NCI-H748 (cell line): ENCODE results near the gene GNA14.
"Not testable (repeated sequence)": the region's sequence is repeated elsewhere in the genome, so short reads cannot be mapped to it uniquely, and the experiment has no call there.

Experiments
- DNase-seq: peaks from one replicate; lab custom pipeline; 2025; ENCODE audit not compliant: unreplicated experiment; lab: John Stamatoyannopoulos, UW

The GNA14 gene

GRCh38 chr9:77455312-77455927 is 192.7 kb downstream of the GNA14 start:
- peak; percentile 52 for DNase-seq

GRCh38 chr9:77454663-77455062 is 193.5 kb downstream of the GNA14 start:
- DNase-seq: no peak

GRCh38 chr9:77453825-77454647 is 194.1 kb downstream of the GNA14 start:
- no peak for DNase-seq

GRCh38 chr9:77451507-77451906 is 196.6 kb downstream of the GNA14 start:
- DNase-seq: no peak

- DNase-seq: no peak
Observed at GRCh38 chr9:77450085-77450475, 198.0 kb downstream of the GNA14 start.

GRCh38 chr9:77449240-77450084 is 198.7 kb downstream of the GNA14 start:
- DNase-seq: no peak

GRCh38 chr9:77447646-77448045 is 200.5 kb downstream of the GNA14 start:
- no peak for DNase-seq

- DNase-seq: no peak
Observed at GRCh38 chr9:77442436-77442835, 205.7 kb downstream of the GNA14 start.

- DNase-seq: not testable (repeated sequence)
Observed at GRCh38 chr9:77441124-77441523, 207.0 kb downstream of the GNA14 start.

- DNase-seq: peak; percentile 49
Observed at GRCh38 chr9:77440057-77440456, 208.1 kb downstream of the GNA14 start.

GRCh38 chr9:77438653-77439052 is 209.5 kb downstream of the GNA14 start:
- no peak for DNase-seq

- DNase-seq: no peak
Observed at GRCh38 chr9:77435688-77436087, 212.4 kb downstream of the GNA14 start.

- DNase-seq: no peak
Observed at GRCh38 chr9:77435277-77435676, 212.8 kb downstream of the GNA14 start.

- peak; percentile 74 for DNase-seq
Observed at GRCh38 chr9:77433675-77434445, 214.3 kb downstream of the GNA14 start.

GRCh38 chr9:77432053-77432452 is 216.1 kb downstream of the GNA14 start:
- DNase-seq: no peak

- no peak for DNase-seq
Observed at GRCh38 chr9:77429928-77430327, 218.2 kb downstream of the GNA14 start.

- DNase-seq: no peak
Observed at GRCh38 chr9:77427256-77427927, 220.7 kb downstream of the GNA14 start.

GRCh38 chr9:77426712-77427111 is 221.4 kb downstream of the GNA14 start:
- DNase-seq: no peak

- DNase-seq: no peak
Observed at GRCh38 chr9:77424993-77425392, 223.1 kb downstream of the GNA14 start.

GRCh38 chr9:77423841-77424240 is 224.3 kb downstream of the GNA14 start:
- DNase-seq: no peak
